Anterior cingulate cortex (tissue), 58 donors: ENCODE measurements around the gene PITPNC1.
A peak's percentile ranks its signal among the peaks of the same experiment; 100 is the strongest.

Experiments used
- DNase-seq, 58 donors: peaks; one replicate each; lab custom pipeline; 2025; lab: John Stamatoyannopoulos, UW

The PITPNC1 gene

GRCh38 chr17:67528751-67529436 is 151.8 kb downstream of the PITPNC1 start:
- DNase-seq = peak in 54 of 58 donors; percentile 20 to 90 (median 74)

- peak in 42 of 58 donors; percentile 16 to 77 (median 42) for DNase-seq
These were observed 154.2 kb downstream of the PITPNC1 start for GRCh38 chr17:67531291-67531690.

GRCh38 chr17:67532326-67532871 is 155.3 kb downstream of the PITPNC1 start:
- peak in 35 of 58 donors; percentile 11 to 76 (median 36) for DNase-seq

GRCh38 chr17:67534941-67535340 is 157.9 kb downstream of the PITPNC1 start:
- no peak for DNase-seq

- no peak for DNase-seq
These were observed 165.4 kb downstream of the PITPNC1 start for GRCh38 chr17:67542219-67543114.

GRCh38 chr17:67544364-67544955 is 167.4 kb downstream of the PITPNC1 start:
- peak in 14 of 58 donors; percentile 10 to 49 (median 29) for DNase-seq

GRCh38 chr17:67546578-67547527 is 169.8 kb downstream of the PITPNC1 start:
- DNase-seq = peak in 35 of 58 donors; percentile 12 to 84 (median 33)

- DNase-seq = no peak
These were observed 171.6 kb downstream of the PITPNC1 start for GRCh38 chr17:67548693-67549092.

- no peak for DNase-seq
These were observed 172.7 kb downstream of the PITPNC1 start for GRCh38 chr17:67549820-67550219.

GRCh38 chr17:67554634-67555033 is 177.6 kb downstream of the PITPNC1 start:
- DNase-seq = peak in 7 of 58 donors; percentile 7 to 40 (median 16)

- peak in 4 of 58 donors; percentile 10 to 26 (median 16) for DNase-seq
These were observed 178.8 kb downstream of the PITPNC1 start for GRCh38 chr17:67555855-67556254.

GRCh38 chr17:67557052-67557845 is 180.2 kb downstream of the PITPNC1 start:
- no peak for DNase-seq

- no peak for DNase-seq
These were observed 180.8 kb downstream of the PITPNC1 start for GRCh38 chr17:67557921-67558320.

- no peak for DNase-seq
These were observed 181.8 kb downstream of the PITPNC1 start for GRCh38 chr17:67558740-67559380.

- no peak for DNase-seq
These were observed 182.4 kb downstream of the PITPNC1 start for GRCh38 chr17:67559381-67559966.

GRCh38 chr17:67562005-67562404 is 184.9 kb downstream of the PITPNC1 start:
- peak in 10 of 58 donors; percentile 10 to 56 (median 18) for DNase-seq

GRCh38 chr17:67563692-67564228 is 186.7 kb downstream of the PITPNC1 start:
- no peak for DNase-seq
